GM12878 (cell line): ENCODE data around the gene FAM170B. TPM values are rescaled to one million over a fixed set of nuclear protein-coding genes. Genes with fewer than 3 reads are reported as not detected.

Source experiments
- IKZF1 ChIP-seq: fragments of 450-650 bp; conservative IDR thresholded peaks from 2 replicates; pipeline ENCODE4 v1.6.1; 2017; ENCODE audit warnings: antibody characterized with exemption, mild to moderate bottlenecking
- NFXL1 ChIP-seq: fragments of 450-650 bp; IDR thresholded peaks from 2 replicates; pipeline ENCODE4 v1.6.1; 2017; ENCODE audit warnings: antibody characterized with exemption, mild to moderate bottlenecking, borderline replicate concordance
- POLR2AphosphoS2 ChIP-seq: IDR thresholded peaks from 2 replicates; pipeline ENCODE4 v1.6.1; 2011; ENCODE audit warnings: low read depth, mild to moderate bottlenecking, low read length, improper control_type of control experiment, moderate library complexity
- SMAD1 ChIP-seq: fragments of 450-650 bp; IDR thresholded peaks from 2 replicates; pipeline ENCODE4 v1.6.1; 2018; ENCODE audit warnings: mild to moderate bottlenecking, low read depth; ENCODE audit not compliant: partially characterized antibody
- polyA plus RNA-seq, 11 experiments: library from polyadenylated mRNA; depleted of rRNA in 4 of 11; unstranded in 6 of 11; stranded (reverse) in 5 of 11; fragments of >200 nt; fragmentation: Nextera tagmentation in 4 of 11; fragmentation: Illumina TruSeq in 1 of 11; extraction: Ambion mirVana in 4 of 11; extraction: Trizol in 1 of 11; gene quantifications; 1 replicate in 1 of 11; 2 replicates in 10 of 11; pipeline versions ENCODE4 v1.2.1 to v1.2.3, GENCODE V29; 2011 to 2016; ENCODE audit warnings: inconsistent platforms in 2 of 11, missing spikeins in 2 of 11, low read depth in 1 of 11
- total RNA-seq, 4 experiments: library from RNA; depleted of rRNA in 3 of 4; stranded (reverse); fragments of >200 nt in 3 of 4; fragmentation: Illumina TruSeq in 1 of 4; extraction: Trizol in 1 of 4; gene quantifications; 2 replicates each; pipeline versions ENCODE4 v1.2.1 to v1.2.3, GENCODE V29; 2013 to 2021
- TF ChIP-seq, protein P1 (sequence below): fragments of 450-650 bp; IDR thresholded peaks from 2 replicates; pipeline ENCODE4 v1.6.1; 2017; ENCODE audit warnings: mild to moderate bottlenecking, moderate library complexity
- TF ChIP-seq, protein P2 (sequence below): fragments of 450-650 bp; IDR thresholded peaks from 2 replicates; pipeline ENCODE4 v1.6.1; 2017; ENCODE audit warnings: mild to moderate bottlenecking
- TF ChIP-seq, protein P3 (sequence below): fragments of 450-650 bp; IDR thresholded peaks from 2 replicates; pipeline ENCODE4 v1.6.1; 2017; ENCODE audit warnings: borderline replicate concordance

Gene FAM170B
- total and polyA plus RNA-seq, 10 of the 15 experiments (the other 5 are each of a cell fraction or from before 2014, with no cell fraction given), result not detected

DNA sequence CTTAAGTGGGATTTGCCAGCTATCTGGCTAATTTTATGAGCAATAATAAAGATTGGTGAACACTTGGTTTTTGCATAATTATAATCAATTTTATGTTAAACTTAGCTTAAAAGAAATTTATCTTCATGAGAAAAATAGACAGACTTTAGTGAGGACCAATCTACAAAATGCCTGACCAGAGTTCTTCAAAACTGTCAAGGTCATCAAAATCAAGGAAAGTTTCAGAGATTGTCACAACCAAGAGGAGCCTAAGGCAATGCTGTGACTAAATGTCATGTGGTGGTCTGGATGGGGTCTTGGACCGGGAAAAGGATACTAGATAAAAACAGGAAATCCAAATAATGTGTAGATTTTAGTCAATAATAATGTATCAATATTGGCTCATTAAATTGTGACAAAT is 17.7 kb upstream of the FAM170B start (continued):
- TF ChIP-seq, protein P1, sequence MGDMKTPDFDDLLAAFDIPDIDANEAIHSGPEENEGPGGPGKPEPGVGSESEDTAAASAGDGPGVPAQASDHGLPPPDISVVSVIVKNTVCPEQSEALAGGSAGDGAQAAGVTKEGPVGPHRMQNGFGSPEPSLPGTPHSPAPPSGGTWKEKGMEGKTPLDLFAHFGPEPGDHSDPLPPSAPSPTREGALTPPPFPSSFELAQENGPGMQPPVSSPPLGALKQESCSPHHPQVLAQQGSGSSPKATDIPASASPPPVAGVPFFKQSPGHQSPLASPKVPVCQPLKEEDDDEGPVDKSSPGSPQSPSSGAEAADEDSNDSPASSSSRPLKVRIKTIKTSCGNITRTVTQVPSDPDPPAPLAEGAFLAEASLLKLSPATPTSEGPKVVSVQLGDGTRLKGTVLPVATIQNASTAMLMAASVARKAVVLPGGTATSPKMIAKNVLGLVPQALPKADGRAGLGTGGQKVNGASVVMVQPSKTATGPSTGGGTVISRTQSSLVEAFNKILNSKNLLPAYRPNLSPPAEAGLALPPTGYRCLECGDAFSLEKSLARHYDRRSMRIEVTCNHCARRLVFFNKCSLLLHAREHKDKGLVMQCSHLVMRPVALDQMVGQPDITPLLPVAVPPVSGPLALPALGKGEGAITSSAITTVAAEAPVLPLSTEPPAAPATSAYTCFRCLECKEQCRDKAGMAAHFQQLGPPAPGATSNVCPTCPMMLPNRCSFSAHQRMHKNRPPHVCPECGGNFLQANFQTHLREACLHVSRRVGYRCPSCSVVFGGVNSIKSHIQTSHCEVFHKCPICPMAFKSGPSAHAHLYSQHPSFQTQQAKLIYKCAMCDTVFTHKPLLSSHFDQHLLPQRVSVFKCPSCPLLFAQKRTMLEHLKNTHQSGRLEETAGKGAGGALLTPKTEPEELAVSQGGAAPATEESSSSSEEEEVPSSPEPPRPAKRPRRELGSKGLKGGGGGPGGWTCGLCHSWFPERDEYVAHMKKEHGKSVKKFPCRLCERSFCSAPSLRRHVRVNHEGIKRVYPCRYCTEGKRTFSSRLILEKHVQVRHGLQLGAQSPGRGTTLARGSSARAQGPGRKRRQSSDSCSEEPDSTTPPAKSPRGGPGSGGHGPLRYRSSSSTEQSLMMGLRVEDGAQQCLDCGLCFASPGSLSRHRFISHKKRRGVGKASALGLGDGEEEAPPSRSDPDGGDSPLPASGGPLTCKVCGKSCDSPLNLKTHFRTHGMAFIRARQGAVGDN, result no peak
- TF ChIP-seq, protein P2, sequence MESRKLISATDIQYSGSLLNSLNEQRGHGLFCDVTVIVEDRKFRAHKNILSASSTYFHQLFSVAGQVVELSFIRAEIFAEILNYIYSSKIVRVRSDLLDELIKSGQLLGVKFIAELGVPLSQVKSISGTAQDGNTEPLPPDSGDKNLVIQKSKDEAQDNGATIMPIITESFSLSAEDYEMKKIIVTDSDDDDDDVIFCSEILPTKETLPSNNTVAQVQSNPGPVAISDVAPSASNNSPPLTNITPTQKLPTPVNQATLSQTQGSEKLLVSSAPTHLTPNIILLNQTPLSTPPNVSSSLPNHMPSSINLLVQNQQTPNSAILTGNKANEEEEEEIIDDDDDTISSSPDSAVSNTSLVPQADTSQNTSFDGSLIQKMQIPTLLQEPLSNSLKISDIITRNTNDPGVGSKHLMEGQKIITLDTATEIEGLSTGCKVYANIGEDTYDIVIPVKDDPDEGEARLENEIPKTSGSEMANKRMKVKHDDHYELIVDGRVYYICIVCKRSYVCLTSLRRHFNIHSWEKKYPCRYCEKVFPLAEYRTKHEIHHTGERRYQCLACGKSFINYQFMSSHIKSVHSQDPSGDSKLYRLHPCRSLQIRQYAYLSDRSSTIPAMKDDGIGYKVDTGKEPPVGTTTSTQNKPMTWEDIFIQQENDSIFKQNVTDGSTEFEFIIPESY, result no peak
- TF ChIP-seq POLR2AphosphoS2 (no peak), IKZF1 (no peak), NFXL1 (no peak), SMAD1 (no peak)
- TF ChIP-seq, protein P3, sequence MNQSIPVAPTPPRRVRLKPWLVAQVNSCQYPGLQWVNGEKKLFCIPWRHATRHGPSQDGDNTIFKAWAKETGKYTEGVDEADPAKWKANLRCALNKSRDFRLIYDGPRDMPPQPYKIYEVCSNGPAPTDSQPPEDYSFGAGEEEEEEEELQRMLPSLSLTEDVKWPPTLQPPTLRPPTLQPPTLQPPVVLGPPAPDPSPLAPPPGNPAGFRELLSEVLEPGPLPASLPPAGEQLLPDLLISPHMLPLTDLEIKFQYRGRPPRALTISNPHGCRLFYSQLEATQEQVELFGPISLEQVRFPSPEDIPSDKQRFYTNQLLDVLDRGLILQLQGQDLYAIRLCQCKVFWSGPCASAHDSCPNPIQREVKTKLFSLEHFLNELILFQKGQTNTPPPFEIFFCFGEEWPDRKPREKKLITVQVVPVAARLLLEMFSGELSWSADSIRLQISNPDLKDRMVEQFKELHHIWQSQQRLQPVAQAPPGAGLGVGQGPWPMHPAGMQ, result no peak
- TF ChIP-seq, all 136 proteins: peak for 0
